OCI-LY7 (cell line): Measurements from ENCODE around the gene NLGN1. TPM values are rescaled to one million over a fixed set of nuclear protein-coding genes. Genes with fewer than 3 reads are reported as not detected.

ENCODE experiments used
- BruUV-seq: library from RNA; stranded (reverse); fragments of 400-500 nt; replicated peaks from 2 replicates; lab custom pipeline; 2021; lab: Mats Ljungman, UMichigan
- CTCF ChIA-PET: fragments of 300-600 bp; sonication (Branson Sonifier 250); formaldehyde crosslinking; loops from one replicate; lab custom pipeline; 2022; ENCODE audit warnings: antibody characterized with exemption; ENCODE audit not compliant: unreplicated experiment; lab: Charles Lee
- POLR2A ChIA-PET: fragments of 300-600 bp; sonication (Branson Sonifier 250); formaldehyde crosslinking; loops from one replicate; lab custom pipeline; 2022; ENCODE audit warnings: antibody characterized with exemption; lab: Charles Lee
- DNase-seq: peaks from one replicate; pipeline ENCODE4 v3.0.0-alpha.2; 2015; ENCODE audit warnings: low spot score
- H2AFZ ChIP-seq: fragments of 200-600 bp; sonication (generic), shearing (Covaris generic); 2 replicates; pipeline ENCODE4 v1.6.1; 2014; ENCODE audit warnings: mild to moderate bottlenecking, antibody characterized with exemption, low read length, moderate library complexity
- H3K27ac ChIP-seq: fragments of 200-600 bp; sonication (generic); 2 replicates; pipeline ENCODE4 v1.5.1; 2014; ENCODE audit warnings: mixed run types, low read depth, mild to moderate bottlenecking, moderate library complexity, low read length, inconsistent platforms; ENCODE audit not compliant: poor library complexity, severe bottlenecking
- H3K36me3 ChIP-seq: fragments of 200-600 bp; sonication (generic); 2 replicates; pipeline ENCODE4 v1.6.1; 2014; ENCODE audit warnings: mild to moderate bottlenecking, antibody characterized with exemption, low read length, moderate library complexity, mixed read lengths; ENCODE audit not compliant: insufficient read depth
- H3K4me1 ChIP-seq: fragments of 200-600 bp; sonication (generic); 2 replicates; pipeline ENCODE4 v1.5.1; 2014; ENCODE audit warnings: mild to moderate bottlenecking, low read length; ENCODE audit not compliant: insufficient read depth, poor library complexity, severe bottlenecking
- H3K4me2 ChIP-seq: fragments of 200-600 bp; sonication (generic); 2 replicates; pipeline ENCODE4 v1.6.1; 2014; ENCODE audit warnings: mild to moderate bottlenecking, low read length
- H3K4me3 ChIP-seq: fragments of 200-600 bp; sonication (generic); 2 replicates; pipeline ENCODE4 v1.5.1; 2014; ENCODE audit warnings: mild to moderate bottlenecking, low read depth, low read length; ENCODE audit not compliant: poor library complexity, severe bottlenecking
- H3K79me2 ChIP-seq: fragments of 200-600 bp; sonication (generic); 2 replicates; pipeline ENCODE4 v1.6.1; 2016; ENCODE audit warnings: low read depth, mild to moderate bottlenecking, low read length, moderate library complexity, mixed read lengths; ENCODE audit not compliant: insufficient read depth
- H3K9me2 ChIP-seq: fragments of 200-600 bp; sonication (generic); 2 replicates; pipeline ENCODE4 v1.6.1; 2016; ENCODE audit warnings: mild to moderate bottlenecking, low read length, mixed read lengths; ENCODE audit not compliant: insufficient read depth
- H3K9me3 ChIP-seq: fragments of 200-600 bp; sonication (generic); 2 replicates; pipeline ENCODE4 v1.6.1; 2014; ENCODE audit warnings: mild to moderate bottlenecking, mixed run types, low read length, mixed read lengths
- H4K20me1 ChIP-seq: fragments of 200-600 bp; sonication (generic); 2 replicates; pipeline ENCODE4 v1.6.1; 2014; ENCODE audit warnings: mild to moderate bottlenecking, antibody characterized with exemption, low read length, moderate library complexity, mixed read lengths; ENCODE audit not compliant: insufficient read depth
- CTCF ChIP-seq: fragments of 200-600 bp; sonication (generic); conservative IDR thresholded peaks from 2 replicates; pipeline ENCODE4 v1.5.1; 2014; ENCODE audit warnings: mild to moderate bottlenecking, antibody characterized with exemption, low read length, moderate library complexity, mixed read lengths
- EZH2phosphoT487 ChIP-seq: fragments of 200-600 bp; sonication (generic); IDR thresholded peaks from 2 replicates; pipeline ENCODE4 v1.6.1; 2018; ENCODE audit warnings: low read depth, borderline replicate concordance, mild to moderate bottlenecking, mixed run types, antibody characterized with exemption, low read length, moderate library complexity, mixed read lengths
- intact Hi-C: fragments of 100-400 bp; cut with micrococcal nuclease; formaldehyde crosslinking; loops from one replicate; pipeline ENCODE4 v1.10.0; 2022; ENCODE audit not compliant: unreplicated experiment
- total RNA-seq, 2 experiments: library from RNA; depleted of rRNA in 1 of 2; stranded (reverse); fragments of >200 nt in 1 of 2; shearing (Covaris generic) in 1 of 2; gene quantifications; 2 replicates each; pipeline ENCODE4 v1.2.3, GENCODE V29; 2014 to 2022

NLGN1 gene
- total RNA-seq, 2 experiments from 2014 or later: not detected

- POLR2A ChIA-PET: interaction anchor here (0.8 kb wide), 1 partner anchor 10 kb away, joined by 3 read pairs; no protein-coding TSS in a partner anchor
- H3K4me1 ChIP-seq: no peaks in the 10 kb centered on the region
- H3K9me2 ChIP-seq: no peaks in the 10 kb centered on the region
- no peaks in the 10 kb centered on the region for H3K36me3 ChIP-seq
- H3K79me2 ChIP-seq: no peaks in the 10 kb centered on the region
- no peaks in the 10 kb centered on the region for H4K20me1 ChIP-seq
- no peaks in the 10 kb centered on the region for H3K9me3 ChIP-seq
- DNase-seq: no peak
- no peak overlapping the region for H3K4me2 ChIP-seq
- no peak for TF ChIP-seq EZH2phosphoT487
- no peak for TF ChIP-seq CTCF
- CTCF ChIA-PET: no interaction called here
- no peak overlapping the region for H3K27ac ChIP-seq
- no peak overlapping the region for H3K4me3 ChIP-seq
- no TSS peak for BruUV-seq
- intact Hi-C loops: no loop called here
- H2AFZ ChIP-seq: no peak overlapping the region
These were observed 513.9 kb downstream of the NLGN1 start for GRCh38 chr3:173911446-173911845.

GRCh38 chr3:173912126-173912525, 514.6 kb downstream of the NLGN1 start:
- BruUV-seq: no TSS peak
- TF ChIP-seq EZH2phosphoT487: no peak
- TF ChIP-seq CTCF: no peak
- H4K20me1 ChIP-seq: no peaks in the 10 kb centered on the region
- intact Hi-C loops: no loop called here
- DNase-seq: no peak
- H3K9me2 ChIP-seq: no peaks in the 10 kb centered on the region
- no peak overlapping the region for H3K27ac ChIP-seq
- H3K79me2 ChIP-seq: no peaks in the 10 kb centered on the region
- H2AFZ ChIP-seq: no peak overlapping the region
- H3K4me2 ChIP-seq: no peak overlapping the region
- H3K4me3 ChIP-seq: no peak overlapping the region
- H3K4me1 ChIP-seq: no peaks in the 10 kb centered on the region
- POLR2A ChIA-PET: interaction anchor here (0.6 kb wide), 1 partner anchor 988 kb away, joined by 3 read pairs; no protein-coding TSS in a partner anchor
- H3K9me3 ChIP-seq: no peaks in the 10 kb centered on the region
- CTCF ChIA-PET: no interaction called here
- no peaks in the 10 kb centered on the region for H3K36me3 ChIP-seq

GRCh38 chr3:173913397-173913796, 515.9 kb downstream of the NLGN1 start:
- Histone ChIP-seq H3K4me1 (no peaks in the 10 kb centered on the region), H3K36me3 (no peaks in the 10 kb centered on the region), H3K79me2 (no peaks in the 10 kb centered on the region), H2AFZ (no peak overlapping the region), H3K9me2 (no peaks in the 10 kb centered on the region), H4K20me1 (no peaks in the 10 kb centered on the region), H3K4me3 (no peak overlapping the region), H3K9me3 (no peaks in the 10 kb centered on the region), H3K27ac (no peak overlapping the region), H3K4me2 (no peak overlapping the region)
- no TSS peak for BruUV-seq
- ChIA-PET POLR2A (interaction anchor here (0.5 to 1.0 kb wide), 2 partner anchors 14 to 177 kb away, joined by 3 to 4 read pairs; no protein-coding TSS in a partner anchor), CTCF (no interaction called here)
- intact Hi-C loops: no loop called here
- TF ChIP-seq CTCF (no peak), EZH2phosphoT487 (no peak)
- no peak for DNase-seq
